ENCODE results near the gene H3-3A.

Gene H3-3A

DNA sequence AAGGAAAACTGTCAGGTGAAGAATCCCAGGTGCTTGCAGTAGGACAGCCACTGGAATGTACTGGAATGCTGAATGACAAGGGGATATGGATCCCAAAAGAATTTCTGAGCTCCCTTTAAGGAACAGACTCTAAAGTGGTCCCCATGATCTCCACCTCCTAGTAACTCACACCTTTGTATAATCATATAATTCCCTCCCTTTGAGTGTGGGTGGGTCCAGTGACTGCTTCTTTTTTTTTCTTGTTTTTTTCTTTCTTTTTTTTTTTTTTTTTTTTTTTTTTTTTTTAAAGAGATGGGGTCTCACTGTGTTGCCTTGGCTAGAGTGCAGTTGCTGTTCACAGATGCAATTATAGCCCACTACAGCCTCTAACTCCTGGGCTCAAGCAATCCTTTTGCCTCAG is 28.5 kb upstream of the H3-3A start:
- Histone ChIP-seq H3K4me3 (ENCODE audit: low read depth, low read length) (no peak overlapping the region), H3K27me3 (replicated peaks) (no peaks in the 10 kb centered on the region), H3K27ac (no peak overlapping the region), H3K36me3 (replicated peaks) (no peaks in the 10 kb centered on the region)
- DNase-seq, result no peak
- no peak for TF ChIP-seq CTCF (IDR thresholded peaks at IDR 0.05; ENCODE audit: low read depth, low read length, missing control alignments)
- in situ Hi-C loops (cut with HindIII; ENCODE audit: low pct_ligation_motif_present, low sequenced_read_pairs), result no loop called here

DNA sequence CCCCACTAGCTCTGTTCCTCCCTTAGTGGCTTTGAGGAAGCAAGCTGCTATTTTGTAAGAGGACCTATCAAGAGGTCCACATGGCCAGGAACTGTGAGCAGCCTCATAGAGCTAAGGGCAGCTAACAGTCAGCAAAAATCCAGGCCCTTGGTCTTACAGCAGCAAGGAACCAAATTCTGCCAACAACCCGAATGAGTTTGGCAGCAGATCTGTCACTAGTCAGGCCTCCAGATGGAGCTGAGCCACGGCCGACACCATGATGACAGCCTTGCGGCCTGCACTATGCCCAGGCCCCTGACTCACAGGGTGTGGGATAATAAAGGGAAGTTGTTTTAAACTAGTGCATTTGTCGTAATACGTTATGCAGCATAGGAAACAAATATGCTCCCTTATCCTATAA is 28.0 kb upstream of the H3-3A start:
- in situ Hi-C loops (cut with HindIII; ENCODE audit: low pct_ligation_motif_present, low sequenced_read_pairs), result no loop called here
- Histone ChIP-seq H3K36me3 (replicated peaks) (no peaks in the 10 kb centered on the region), H3K4me3 (ENCODE audit: low read depth, low read length) (no peak overlapping the region), H3K27me3 (replicated peaks) (no peaks in the 10 kb centered on the region), H3K27ac (peak overlapping the region; percentile 40)
- TF ChIP-seq CTCF (IDR thresholded peaks at IDR 0.05; ENCODE audit: low read depth, low read length, missing control alignments), result no peak
- peak; percentile 89 for DNase-seq

- Histone ChIP-seq H3K4me3 (ENCODE audit: low read depth, low read length) (no peak overlapping the region), H3K27me3 (replicated peaks) (no peaks in the 10 kb centered on the region), H3K27ac (no peak overlapping the region), H3K36me3 (replicated peaks) (no peaks in the 10 kb centered on the region)
- in situ Hi-C loops (cut with HindIII; ENCODE audit: low pct_ligation_motif_present, low sequenced_read_pairs), result no loop called here
- DNase-seq, result no peak
- TF ChIP-seq CTCF (IDR thresholded peaks at IDR 0.05; ENCODE audit: low read depth, low read length, missing control alignments), result no peak
These were observed 26.6 kb upstream of the H3-3A start for GRCh38 chr1:226035915-226036314.

GRCh38 chr1:226038661-226039060 is 23.9 kb upstream of the H3-3A start:
- DNase-seq, result no peak
- TF ChIP-seq CTCF (IDR thresholded peaks at IDR 0.05; ENCODE audit: low read depth, low read length, missing control alignments), result no peak
- H3K4me3 ChIP-seq (ENCODE audit: low read depth, low read length), result no peak overlapping the region
- H3K36me3 ChIP-seq (replicated peaks), result no peaks in the 10 kb centered on the region
- in situ Hi-C loops (cut with HindIII; ENCODE audit: low pct_ligation_motif_present, low sequenced_read_pairs), result no loop called here
- no peaks in the 10 kb centered on the region for H3K27me3 ChIP-seq (replicated peaks)
- no peak overlapping the region for H3K27ac ChIP-seq

GRCh38 chr1:226041419-226041818 is 21.1 kb upstream of the H3-3A start:
- Histone ChIP-seq H3K27ac (no peak overlapping the region), H3K4me3 (ENCODE audit: low read depth, low read length) (no peak overlapping the region), H3K36me3 (replicated peaks) (no peaks in the 10 kb centered on the region), H3K27me3 (replicated peaks) (no peaks in the 10 kb centered on the region)
- no peak for DNase-seq
- in situ Hi-C loops (cut with HindIII; ENCODE audit: low pct_ligation_motif_present, low sequenced_read_pairs), result no loop called here
- no peak for TF ChIP-seq CTCF (IDR thresholded peaks at IDR 0.05; ENCODE audit: low read depth, low read length, missing control alignments)

DNA sequence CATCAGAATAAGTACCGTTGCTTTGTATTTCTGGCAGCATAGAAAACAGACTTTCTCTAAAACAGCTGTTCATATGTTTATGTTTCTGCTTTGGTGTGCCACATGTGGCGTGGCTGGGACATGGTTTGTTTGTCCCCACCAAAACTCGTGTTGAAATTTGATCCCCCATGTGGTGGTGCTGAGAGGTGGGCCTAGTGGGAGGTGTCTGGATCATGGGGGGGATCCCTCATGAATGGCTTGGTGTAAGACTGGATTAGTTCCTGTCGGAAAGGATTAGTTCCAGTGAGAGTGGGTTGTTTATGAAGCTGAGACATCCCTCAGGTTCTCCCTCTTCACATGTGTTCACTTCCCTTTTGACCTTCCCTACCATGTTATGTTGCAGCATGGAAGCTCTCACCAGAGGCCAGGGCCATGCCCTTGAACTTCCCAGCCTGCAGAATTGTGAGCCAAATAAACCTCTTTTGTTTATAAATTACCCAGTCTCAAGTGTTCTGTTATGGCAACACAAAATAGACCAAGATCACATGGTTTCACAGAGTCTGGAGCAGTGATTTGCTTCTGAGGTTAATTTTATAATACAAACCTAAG is 17.9 kb upstream of the H3-3A start:
- TF ChIP-seq CTCF (IDR thresholded peaks at IDR 0.05; ENCODE audit: low read depth, low read length, missing control alignments), result no peak
- no peaks in the 10 kb centered on the region for H3K27me3 ChIP-seq (replicated peaks)
- DNase-seq, result no peak
- in situ Hi-C loops (cut with HindIII; ENCODE audit: low pct_ligation_motif_present, low sequenced_read_pairs), result no loop called here
- no peak overlapping the region for H3K27ac ChIP-seq
- no peak overlapping the region for H3K4me3 ChIP-seq (ENCODE audit: low read depth, low read length)
- no peaks in the 10 kb centered on the region for H3K36me3 ChIP-seq (replicated peaks)
